ENCODE results near the gene ZFAND6.
"Not testable (repeated sequence)": the region's sequence is repeated elsewhere in the genome, so short reads cannot be mapped to it uniquely, and the experiment has no call there.

Gene ZFAND6

GRCh38 chr15:80076321-80077318, 17.1 kb downstream of the ZFAND6 start:
- H3K9ac ChIP-seq (ENCODE audit: low read depth, low read length): peak overlapping the region; percentile 6

DNA sequence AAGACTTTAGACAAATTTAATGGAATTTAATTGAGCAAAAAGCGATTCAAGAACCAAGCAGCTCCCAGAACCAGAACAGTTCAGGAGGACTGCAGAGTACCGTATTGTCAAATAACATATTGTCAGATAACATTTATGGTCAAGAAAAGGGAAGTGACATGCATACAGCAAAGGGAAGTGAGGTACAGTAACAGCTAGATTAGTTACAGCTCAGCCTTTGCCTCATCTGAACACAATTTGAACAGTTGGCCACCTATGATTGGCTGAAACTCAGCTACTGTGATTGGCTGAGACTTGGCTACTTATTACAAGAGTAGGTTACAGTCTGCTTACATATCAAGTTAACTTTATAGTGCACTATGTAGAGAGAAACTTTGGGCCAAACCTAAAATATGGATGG, 21.9 kb downstream of the ZFAND6 start:
- Histone ChIP-seq H3K36me3 (ENCODE audit: insufficient read depth, low read length) (peaks cover 11% of the 10 kb centered on the region), H3K27me3 (ENCODE audit: control insufficient read depth, insufficient read depth, low read length) (no peaks in the 10 kb centered on the region), H3K4me3 (ENCODE audit: low read length) (no peak overlapping the region), H3K9ac (ENCODE audit: low read depth, low read length) (no peak overlapping the region), H3K9me3 (replicated peaks; ENCODE audit: low read length) (no peaks in the 10 kb centered on the region), H3K4me1 (ENCODE audit: control insufficient read depth, insufficient read depth, low read length) (peaks cover 4% of the 10 kb centered on the region), H3K4me2 (ENCODE audit: low read length) (no peak overlapping the region)

More at GRCh38 chr15:80076321-80077318, 17.1 kb downstream of the ZFAND6 start:
- Histone ChIP-seq H3K4me1 (ENCODE audit: control insufficient read depth, insufficient read depth, low read length) (peaks cover 25% of the 10 kb centered on the region), H3K36me3 (ENCODE audit: insufficient read depth, low read length) (peaks cover 11% of the 10 kb centered on the region), H3K4me3 (ENCODE audit: low read length) (no peak overlapping the region), H3K4me2 (ENCODE audit: low read length) (peak overlapping the region; percentile 22), H3K9me3 (replicated peaks; ENCODE audit: low read length) (no peaks in the 10 kb centered on the region), H3K27me3 (ENCODE audit: control insufficient read depth, insufficient read depth, low read length) (no peaks in the 10 kb centered on the region)

DNA sequence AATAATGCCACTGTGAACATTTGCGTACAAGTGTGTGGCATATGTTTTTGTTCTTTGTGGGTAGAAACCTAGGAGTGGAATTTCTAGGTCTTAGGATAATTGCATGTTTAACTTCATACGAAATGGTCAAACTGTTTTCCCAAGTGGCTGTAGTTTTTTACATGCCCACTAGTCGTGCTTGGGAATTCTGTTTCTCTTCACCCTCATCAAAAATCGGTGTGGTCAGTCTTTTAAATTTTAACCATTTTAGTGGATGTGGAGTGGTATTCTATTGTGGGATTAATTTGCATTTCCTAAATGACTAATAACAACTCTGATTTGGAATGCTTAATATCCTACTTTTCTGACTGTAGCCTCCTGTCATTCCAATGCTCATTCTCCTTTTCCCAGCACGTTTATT, 27.6 kb downstream of the ZFAND6 start:
- no peaks in the 10 kb centered on the region for H3K9me3 ChIP-seq (replicated peaks; ENCODE audit: low read length)
- no peaks in the 10 kb centered on the region for H3K27me3 ChIP-seq (ENCODE audit: control insufficient read depth, insufficient read depth, low read length)
- H3K36me3 ChIP-seq (ENCODE audit: insufficient read depth, low read length): peaks cover 4% of the 10 kb centered on the region
- no peak overlapping the region for H3K9ac ChIP-seq (ENCODE audit: low read depth, low read length)
- H3K4me3 ChIP-seq (ENCODE audit: low read length): no peak overlapping the region
- no peaks in the 10 kb centered on the region for H3K4me1 ChIP-seq (ENCODE audit: control insufficient read depth, insufficient read depth, low read length)
- H3K4me2 ChIP-seq (ENCODE audit: low read length): no peak overlapping the region

DNA sequence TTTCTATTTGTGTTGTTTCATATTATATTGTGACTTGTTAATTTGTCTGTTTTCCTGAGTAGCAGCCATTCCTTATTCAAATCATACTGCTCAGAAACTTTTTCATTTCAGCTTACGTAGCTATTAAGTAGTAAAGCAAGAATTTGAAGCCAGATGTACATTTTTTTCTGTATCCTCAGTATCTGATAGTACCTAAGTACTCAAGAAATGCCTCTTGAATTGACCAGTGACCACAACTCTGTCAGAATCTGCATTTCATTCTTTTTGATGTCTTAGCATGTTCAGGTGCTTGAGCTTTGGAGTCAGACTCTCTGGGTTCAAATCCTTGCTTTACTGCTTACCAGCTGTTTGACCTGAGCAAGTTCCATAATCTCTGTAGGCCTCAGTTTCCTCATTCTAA, 30.6 kb downstream of the ZFAND6 start:
- no peak overlapping the region for H3K9ac ChIP-seq (ENCODE audit: low read depth, low read length)
- no peak overlapping the region for H3K4me3 ChIP-seq (ENCODE audit: low read length)
- H3K9me3 ChIP-seq (replicated peaks; ENCODE audit: low read length): no peaks in the 10 kb centered on the region
- H3K4me2 ChIP-seq (ENCODE audit: low read length): no peak overlapping the region
- peaks cover 7% of the 10 kb centered on the region for H3K4me1 ChIP-seq (ENCODE audit: control insufficient read depth, insufficient read depth, low read length)
- peaks cover 4% of the 10 kb centered on the region for H3K36me3 ChIP-seq (ENCODE audit: insufficient read depth, low read length)
- no peaks in the 10 kb centered on the region for H3K27me3 ChIP-seq (ENCODE audit: control insufficient read depth, insufficient read depth, low read length)

DNA sequence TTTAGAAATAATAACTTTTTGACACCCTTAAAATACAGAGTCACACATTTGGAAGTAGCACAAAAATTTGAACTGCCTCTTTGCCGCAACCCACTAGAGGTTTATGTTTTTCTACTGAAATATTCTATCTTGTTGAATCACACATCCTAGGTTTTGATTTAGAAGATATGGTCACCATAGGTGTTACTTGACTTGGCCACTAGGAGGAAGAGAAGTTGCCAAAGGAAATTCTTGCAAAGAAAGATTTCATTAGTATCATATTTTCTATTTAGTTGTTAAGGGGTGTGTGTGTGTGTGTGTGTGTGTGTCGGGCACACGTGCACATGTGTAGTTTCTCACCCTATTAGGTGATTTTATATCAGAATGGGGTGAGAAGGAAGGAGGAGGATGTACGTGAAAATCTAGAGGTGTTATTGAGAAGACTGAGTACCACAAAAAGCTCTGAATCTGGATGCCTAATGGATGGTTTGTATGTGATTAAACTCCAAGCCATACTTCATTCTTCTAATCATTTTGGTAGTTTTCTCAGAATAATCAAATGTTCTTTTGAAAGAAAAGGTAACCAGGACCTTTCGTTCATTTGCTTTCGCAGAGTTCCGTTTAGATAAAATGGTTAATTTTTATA, 31.5 kb downstream of the ZFAND6 start:
- no peaks in the 10 kb centered on the region for H3K9me3 ChIP-seq (replicated peaks; ENCODE audit: low read length)
- H3K4me3 ChIP-seq (ENCODE audit: low read length): no peak overlapping the region
- no peak overlapping the region for H3K4me2 ChIP-seq (ENCODE audit: low read length)
- no peak overlapping the region for H3K9ac ChIP-seq (ENCODE audit: low read depth, low read length)
- H3K27me3 ChIP-seq (ENCODE audit: control insufficient read depth, insufficient read depth, low read length): no peaks in the 10 kb centered on the region
- peaks cover 4% of the 10 kb centered on the region for H3K36me3 ChIP-seq (ENCODE audit: insufficient read depth, low read length)
- H3K4me1 ChIP-seq (ENCODE audit: control insufficient read depth, insufficient read depth, low read length): peaks cover 7% of the 10 kb centered on the region

DNA sequence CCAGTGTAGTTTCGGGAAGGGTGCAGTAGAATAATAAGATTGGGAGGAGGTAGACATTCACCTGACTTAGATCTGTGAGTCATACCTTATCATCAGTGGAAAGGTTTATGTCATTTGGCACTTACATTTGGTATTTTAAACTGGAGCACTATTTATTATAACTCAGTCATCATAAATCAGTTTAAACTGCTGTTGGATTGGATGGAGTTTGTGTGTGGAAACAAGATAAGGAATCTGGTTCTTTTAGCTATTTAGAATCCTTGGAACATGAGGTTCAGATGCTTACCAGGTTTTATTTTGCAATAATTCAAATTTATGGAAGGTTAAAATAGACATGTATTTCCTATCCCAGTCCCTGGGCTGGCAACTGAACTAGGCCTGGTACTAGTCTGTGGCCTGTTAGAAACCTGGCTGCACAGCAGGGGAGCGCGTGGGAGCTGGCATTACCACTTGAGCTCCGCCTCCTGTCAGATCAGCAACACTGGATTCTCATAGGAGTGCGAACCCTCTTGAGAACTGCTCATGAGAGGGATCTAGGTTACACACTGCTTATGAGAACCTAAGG, 34.5 kb downstream of the ZFAND6 start:
- no peaks in the 10 kb centered on the region for H3K9me3 ChIP-seq (replicated peaks; ENCODE audit: low read length)

GRCh38 chr15:80095511-80095910, 36.0 kb downstream of the ZFAND6 start:
- H3K9ac ChIP-seq (ENCODE audit: low read depth, low read length): no peak overlapping the region
- no peak overlapping the region for H3K4me3 ChIP-seq (ENCODE audit: low read length)
- H3K9me3 ChIP-seq (replicated peaks; ENCODE audit: low read length): no peaks in the 10 kb centered on the region
- H3K4me1 ChIP-seq (ENCODE audit: control insufficient read depth, insufficient read depth, low read length): peaks cover 7% of the 10 kb centered on the region
- no peaks in the 10 kb centered on the region for H3K36me3 ChIP-seq (ENCODE audit: insufficient read depth, low read length)
- no peak overlapping the region for H3K4me2 ChIP-seq (ENCODE audit: low read length)
- H3K27me3 ChIP-seq (ENCODE audit: control insufficient read depth, insufficient read depth, low read length): no peaks in the 10 kb centered on the region

More for the DNA sequence above, 34.5 kb downstream of the ZFAND6 start:
- Histone ChIP-seq H3K4me3 (ENCODE audit: low read length) (no peak overlapping the region), H3K36me3 (ENCODE audit: insufficient read depth, low read length) (peaks cover 4% of the 10 kb centered on the region), H3K9ac (ENCODE audit: low read depth, low read length) (no peak overlapping the region), H3K4me1 (ENCODE audit: control insufficient read depth, insufficient read depth, low read length) (peaks cover 7% of the 10 kb centered on the region), H3K27me3 (ENCODE audit: control insufficient read depth, insufficient read depth, low read length) (no peaks in the 10 kb centered on the region), H3K4me2 (ENCODE audit: low read length) (no peak overlapping the region)

DNA sequence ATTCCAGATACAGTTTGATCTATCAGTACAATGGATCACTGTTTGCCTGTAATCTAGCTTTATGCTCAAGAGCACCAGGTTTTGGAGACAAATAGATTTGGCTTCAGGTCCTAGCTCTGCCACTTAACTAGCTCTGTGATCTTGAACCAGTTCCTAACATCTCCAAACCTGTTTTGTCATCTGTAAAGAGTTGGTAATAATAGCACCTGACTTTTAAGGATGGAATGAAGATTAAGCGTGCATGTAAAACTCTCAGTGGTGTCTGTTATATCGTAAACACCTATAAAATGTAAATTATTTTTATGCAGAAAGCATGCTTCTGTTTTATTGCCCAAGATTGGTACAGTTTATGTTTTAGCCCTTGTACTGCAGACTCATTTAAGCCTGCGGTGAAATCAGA, 36.5 kb downstream of the ZFAND6 start:
- no peak overlapping the region for H3K4me2 ChIP-seq (ENCODE audit: low read length)
- peaks cover 7% of the 10 kb centered on the region for H3K4me1 ChIP-seq (ENCODE audit: control insufficient read depth, insufficient read depth, low read length)
- no peaks in the 10 kb centered on the region for H3K36me3 ChIP-seq (ENCODE audit: insufficient read depth, low read length)
- H3K9ac ChIP-seq (ENCODE audit: low read depth, low read length): no peak overlapping the region
- no peaks in the 10 kb centered on the region for H3K9me3 ChIP-seq (replicated peaks; ENCODE audit: low read length)
- H3K27me3 ChIP-seq (ENCODE audit: control insufficient read depth, insufficient read depth, low read length): no peaks in the 10 kb centered on the region
- no peak overlapping the region for H3K4me3 ChIP-seq (ENCODE audit: low read length)

GRCh38 chr15:80098341-80098740, 38.9 kb downstream of the ZFAND6 start:
- H3K9me3 ChIP-seq (replicated peaks; ENCODE audit: low read length): no peaks in the 10 kb centered on the region
- H3K9ac ChIP-seq (ENCODE audit: low read depth, low read length): no peak overlapping the region
- no peak overlapping the region for H3K4me2 ChIP-seq (ENCODE audit: low read length)
- peaks cover 7% of the 10 kb centered on the region for H3K4me1 ChIP-seq (ENCODE audit: control insufficient read depth, insufficient read depth, low read length)
- no peak overlapping the region for H3K4me3 ChIP-seq (ENCODE audit: low read length)
- H3K36me3 ChIP-seq (ENCODE audit: insufficient read depth, low read length): no peaks in the 10 kb centered on the region
- no peaks in the 10 kb centered on the region for H3K27me3 ChIP-seq (ENCODE audit: control insufficient read depth, insufficient read depth, low read length)

DNA sequence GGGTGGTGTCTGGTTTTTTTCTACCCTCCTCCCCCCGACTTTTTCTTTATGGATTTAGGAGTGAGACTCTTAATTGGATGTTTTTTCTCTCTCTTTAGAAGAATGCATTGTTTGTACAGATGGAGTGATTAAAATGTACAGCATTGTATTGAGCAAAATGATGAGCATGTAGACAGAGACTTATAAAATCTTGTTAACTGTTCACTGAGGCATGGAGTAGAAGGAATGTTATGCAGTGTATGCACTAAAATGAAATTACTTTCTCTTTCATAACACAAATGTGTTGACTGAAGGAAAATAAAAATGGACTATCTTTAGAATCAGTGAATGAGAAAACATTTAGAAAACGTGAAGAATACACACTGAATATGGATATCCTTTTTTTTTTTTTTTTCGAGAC, 39.8 kb downstream of the ZFAND6 start:
- no peak overlapping the region for H3K9ac ChIP-seq (ENCODE audit: low read depth, low read length)
- no peak overlapping the region for H3K4me3 ChIP-seq (ENCODE audit: low read length)
- no peaks in the 10 kb centered on the region for H3K27me3 ChIP-seq (ENCODE audit: control insufficient read depth, insufficient read depth, low read length)
- no peaks in the 10 kb centered on the region for H3K9me3 ChIP-seq (replicated peaks; ENCODE audit: low read length)
- H3K4me2 ChIP-seq (ENCODE audit: low read length): no peak overlapping the region
- peaks cover under 1% of the 10 kb centered on the region for H3K4me1 ChIP-seq (ENCODE audit: control insufficient read depth, insufficient read depth, low read length)
- H3K36me3 ChIP-seq (ENCODE audit: insufficient read depth, low read length): peaks cover 3% of the 10 kb centered on the region

- not testable (repeated sequence) for H3K4me2 ChIP-seq (ENCODE audit: low read length); H3K4me3 ChIP-seq (ENCODE audit: low read length); H3K4me1 ChIP-seq (ENCODE audit: control insufficient read depth, insufficient read depth, low read length); H3K27me3 ChIP-seq (ENCODE audit: control insufficient read depth, insufficient read depth, low read length); H3K9ac ChIP-seq (ENCODE audit: low read depth, low read length); H3K9me3 ChIP-seq (replicated peaks; ENCODE audit: low read length); H3K36me3 ChIP-seq (ENCODE audit: insufficient read depth, low read length)
These were observed 40.2 kb downstream of the ZFAND6 start for GRCh38 chr15:80099662-80100061.
